Ishikawa (cell line): ENCODE data around the gene CALN1.

Experiments
- CEBPB ChIP-seq: IDR thresholded peaks from 2 replicates; pipeline ENCODE4 v1.6.1; 2012
- CREB1 ChIP-seq: IDR thresholded peaks from 2 replicates; pipeline ENCODE4 v1.6.1; 2012; ENCODE audit warnings: low read depth
- EGR1 ChIP-seq: IDR thresholded peaks from 2 replicates; pipeline ENCODE4 v1.6.1; 2012
- EP300 ChIP-seq: IDR thresholded peaks from 2 replicates; pipeline ENCODE4 v1.6.1; 2012; ENCODE audit warnings: borderline replicate concordance
- FOXM1 ChIP-seq: IDR thresholded peaks from 2 replicates; pipeline ENCODE4 v1.6.1; 2012; ENCODE audit warnings: low read depth, borderline replicate concordance
- MAX ChIP-seq: IDR thresholded peaks from 2 replicates; pipeline ENCODE4 v1.6.1; 2012
- NFIC ChIP-seq: IDR thresholded peaks from 2 replicates; pipeline ENCODE4 v1.6.1; 2012
- RAD21 ChIP-seq: IDR thresholded peaks from 2 replicates; pipeline ENCODE4 v1.6.1; 2012; ENCODE audit warnings: low read depth
- REST ChIP-seq: IDR thresholded peaks from 2 replicates; pipeline ENCODE4 v1.6.1; 2012; ENCODE audit warnings: low read depth, mild to moderate bottlenecking
- TAF1 ChIP-seq: IDR thresholded peaks from 2 replicates; pipeline ENCODE4 v1.6.1; 2012; ENCODE audit warnings: low read depth, mild to moderate bottlenecking
- TCF12 ChIP-seq: IDR thresholded peaks from 2 replicates; pipeline ENCODE4 v1.6.1; 2012; ENCODE audit warnings: low read depth
- TEAD4 ChIP-seq: IDR thresholded peaks from 2 replicates; pipeline ENCODE4 v1.6.1; 2012
- USF1 ChIP-seq: IDR thresholded peaks from 2 replicates; pipeline ENCODE4 v1.6.1; 2012
- YY1 ChIP-seq: IDR thresholded peaks from 2 replicates; pipeline ENCODE4 v1.6.1; 2012; ENCODE audit warnings: low read depth
- ZBTB7A ChIP-seq: IDR thresholded peaks from 2 replicates; pipeline ENCODE4 v1.6.1; 2012; ENCODE audit warnings: low read depth

The CALN1 gene

GRCh38 chr7:71885487-71885886 lies 526.7 kb downstream of the CALN1 start:
- no peak for TF ChIP-seq EP300
- TF ChIP-seq RAD21: no peak
- TF ChIP-seq TCF12: no peak
- no peak for TF ChIP-seq ZBTB7A

GRCh38 chr7:71883415-71883814 lies 528.7 kb downstream of the CALN1 start:
- TF ChIP-seq CREB1 (no peak), USF1 (no peak), TCF12 (no peak), REST (no peak), EGR1 (no peak), EP300 (no peak)

- TF ChIP-seq CREB1 (no peak), FOXM1 (no peak), USF1 (no peak), NFIC (no peak), TAF1 (no peak), ZBTB7A (no peak), TEAD4 (no peak), EP300 (no peak), EGR1 (no peak), REST (no peak), RAD21 (no peak), CEBPB (no peak), TCF12 (no peak), MAX (no peak)
These were observed 540.7 kb downstream of the CALN1 start for GRCh38 chr7:71871446-71871845.

GRCh38 chr7:71870812-71871211 lies 541.3 kb downstream of the CALN1 start:
- TF ChIP-seq TEAD4: no peak
- no peak for TF ChIP-seq MAX
- no peak for TF ChIP-seq USF1
- TF ChIP-seq TCF12: no peak
- TF ChIP-seq NFIC: no peak
- TF ChIP-seq FOXM1: no peak
- TF ChIP-seq EGR1: no peak
- TF ChIP-seq EP300: no peak
- no peak for TF ChIP-seq CREB1
- TF ChIP-seq RAD21: no peak
- no peak for TF ChIP-seq TAF1
- TF ChIP-seq REST: no peak
- TF ChIP-seq CEBPB: no peak
- no peak for TF ChIP-seq YY1

GRCh38 chr7:71868797-71869196 lies 543.3 kb downstream of the CALN1 start:
- TF ChIP-seq MAX: no peak
- no peak for TF ChIP-seq FOXM1
- no peak for TF ChIP-seq RAD21
